NK-92 (cell line): ENCODE results near the gene LSAMP.

Source experiments
- DNase-seq: peaks from one replicate; lab custom pipeline; 2025; ENCODE audit not compliant: unreplicated experiment; lab: John Stamatoyannopoulos, UW

LSAMP gene

DNA sequence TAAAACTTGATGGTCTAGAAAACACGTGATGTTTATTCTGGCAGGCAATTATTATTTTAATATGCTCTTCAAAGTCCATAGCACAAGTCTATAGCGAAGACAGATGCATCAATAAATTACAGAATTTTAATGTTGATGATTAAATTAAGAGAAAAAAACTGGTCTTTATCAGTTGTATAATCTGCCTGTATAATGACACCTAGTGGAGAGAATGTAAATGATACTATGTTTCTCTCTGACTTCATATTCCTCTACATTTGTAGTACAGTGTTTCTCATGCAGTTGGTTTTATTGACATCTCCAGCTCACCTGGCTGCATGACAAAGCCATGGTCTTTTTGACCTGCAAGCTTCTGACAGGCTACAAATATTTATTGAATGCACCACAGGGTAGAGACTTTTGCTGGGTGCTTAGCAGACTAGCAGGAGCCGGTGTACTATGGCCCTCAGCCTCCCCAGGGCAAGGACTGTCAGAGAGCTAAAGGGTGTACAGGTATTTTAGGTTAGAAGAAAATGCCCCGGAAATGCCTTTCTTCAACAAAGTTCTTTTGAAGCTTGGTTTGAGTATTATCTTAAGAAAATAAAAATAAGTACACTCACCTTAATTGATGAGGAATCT lies 532.1 kb downstream of the LSAMP start:
- DNase-seq: no peak

DNA sequence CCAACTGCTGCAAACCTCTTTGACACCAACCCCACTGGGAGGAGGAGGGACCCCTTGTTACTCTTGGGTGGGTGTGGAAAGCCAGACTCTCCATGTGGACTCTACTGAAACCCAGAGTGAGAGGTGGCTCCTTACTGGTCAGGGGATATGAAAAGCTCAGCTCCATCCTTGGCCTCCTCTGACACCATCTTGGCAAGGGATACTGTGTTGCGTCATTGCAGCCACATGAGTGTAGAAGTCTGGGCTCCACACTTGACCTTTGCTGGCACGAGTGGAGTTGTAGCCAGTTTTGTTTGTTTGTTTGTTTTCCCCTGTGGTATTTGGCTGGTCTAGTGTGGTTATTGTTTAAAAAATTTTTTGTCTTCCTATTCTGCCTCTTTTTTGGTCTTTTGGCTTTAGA lies 532.9 kb downstream of the LSAMP start:
- no peak for DNase-seq

DNA sequence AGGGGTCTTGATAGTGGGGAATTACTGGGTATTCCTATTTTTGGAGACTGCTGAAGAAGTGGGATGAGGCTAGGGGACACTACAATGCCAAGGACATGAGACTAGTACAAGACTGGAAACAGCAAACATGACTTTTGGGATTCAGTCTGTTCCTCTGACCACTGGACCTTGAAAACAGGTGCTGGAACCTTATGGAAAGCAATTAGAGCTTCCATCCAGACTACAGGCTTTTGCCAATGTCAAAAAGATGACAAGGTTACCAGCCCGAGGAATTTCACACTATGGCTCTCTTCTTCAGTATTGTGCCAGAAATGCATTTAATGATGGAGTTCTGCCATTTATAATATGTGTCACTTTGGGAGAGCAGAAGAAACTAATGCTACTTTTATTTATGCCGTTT lies 539.4 kb downstream of the LSAMP start:
- no peak for DNase-seq

DNA sequence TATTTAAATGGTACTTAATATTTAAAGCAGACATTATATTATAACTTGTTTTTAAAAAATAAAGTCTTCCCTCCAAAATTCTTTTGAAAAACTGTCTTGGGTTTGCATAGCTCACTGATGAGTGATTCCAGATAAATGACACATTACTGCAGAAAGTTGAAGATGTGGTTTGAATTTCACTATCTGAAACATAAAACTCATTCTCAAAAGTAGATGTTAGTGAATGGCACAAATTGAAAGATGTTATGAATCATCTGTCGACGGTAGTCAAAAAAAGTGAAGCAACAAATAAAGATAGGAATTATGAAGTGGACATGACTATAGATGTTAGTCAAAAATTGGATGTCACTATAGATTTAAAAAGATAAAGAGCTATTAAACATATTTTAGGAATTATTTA lies 541.4 kb downstream of the LSAMP start:
- no peak for DNase-seq

DNA sequence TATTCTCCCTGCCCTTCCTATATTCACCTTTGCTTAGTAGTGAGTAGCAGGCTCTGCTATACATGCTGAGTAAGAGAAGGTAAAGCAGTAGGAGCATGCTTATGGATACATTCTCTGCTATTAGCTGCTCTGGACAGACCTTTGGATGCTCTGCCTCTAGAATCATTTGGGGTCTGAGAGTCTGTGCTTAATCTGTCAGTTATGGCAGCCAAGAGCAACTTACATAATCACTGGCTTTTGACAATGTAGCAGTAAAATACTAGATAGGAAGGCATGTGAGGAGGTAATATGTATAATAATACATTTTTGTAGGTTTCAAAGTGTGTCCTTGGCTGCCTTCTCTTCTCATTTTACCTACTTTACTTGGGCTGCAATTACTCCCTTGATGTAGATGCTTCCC lies 544.3 kb downstream of the LSAMP start:
- DNase-seq: no peak

DNA sequence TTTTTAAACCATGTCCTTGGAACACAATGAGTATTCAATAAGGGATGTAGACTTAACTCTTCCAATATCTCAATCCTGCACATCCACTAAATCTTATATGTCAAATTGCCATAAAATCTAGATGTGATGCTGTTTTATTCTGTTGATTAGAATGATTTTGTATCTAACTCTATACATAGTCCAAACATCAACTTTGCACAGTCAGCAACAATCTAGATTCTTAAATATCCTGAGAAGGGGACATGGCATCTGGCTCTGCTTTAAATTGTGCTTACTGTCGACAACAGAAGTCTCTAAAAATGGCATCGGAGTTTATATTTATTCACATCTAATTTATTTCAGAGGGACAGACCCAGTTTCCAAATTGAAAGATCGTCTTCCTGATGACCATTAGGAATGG lies 545.8 kb downstream of the LSAMP start:
- no peak for DNase-seq

DNA sequence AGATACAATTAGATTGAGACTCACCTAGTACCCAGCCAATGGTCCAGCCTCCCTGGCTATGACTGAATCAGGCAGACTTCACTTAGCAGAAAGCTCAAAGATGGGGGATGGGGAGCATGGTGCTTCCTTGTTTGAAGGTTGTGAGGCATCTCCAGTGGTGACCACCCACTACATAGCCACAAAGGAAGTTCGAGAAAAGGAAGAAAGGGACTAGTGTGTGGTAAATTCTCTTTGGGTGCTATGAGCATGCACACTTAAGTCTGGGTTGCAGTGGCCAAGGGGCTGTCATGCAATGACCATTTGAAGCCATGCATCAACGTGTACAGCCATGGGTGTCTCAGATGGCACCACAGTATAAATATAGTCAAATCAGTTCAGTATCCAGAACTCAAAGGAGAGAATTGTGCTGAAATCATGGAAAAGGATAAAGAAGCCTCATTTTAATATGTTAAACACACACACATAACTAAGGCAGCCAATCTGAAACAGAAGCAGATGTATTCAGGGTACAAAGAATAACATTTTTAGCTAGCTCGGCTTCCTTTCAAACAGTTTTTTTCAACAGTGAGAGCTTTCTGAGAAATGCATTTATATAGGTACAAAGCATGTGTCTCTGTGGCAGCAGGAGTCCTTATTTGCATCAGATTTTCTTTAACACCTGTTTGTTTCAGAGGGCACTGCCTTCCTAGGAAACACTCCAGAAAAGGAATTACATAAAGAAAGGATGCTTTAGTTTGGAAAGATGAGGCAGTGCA lies 546.5 kb downstream of the LSAMP start:
- DNase-seq: no peak

DNA sequence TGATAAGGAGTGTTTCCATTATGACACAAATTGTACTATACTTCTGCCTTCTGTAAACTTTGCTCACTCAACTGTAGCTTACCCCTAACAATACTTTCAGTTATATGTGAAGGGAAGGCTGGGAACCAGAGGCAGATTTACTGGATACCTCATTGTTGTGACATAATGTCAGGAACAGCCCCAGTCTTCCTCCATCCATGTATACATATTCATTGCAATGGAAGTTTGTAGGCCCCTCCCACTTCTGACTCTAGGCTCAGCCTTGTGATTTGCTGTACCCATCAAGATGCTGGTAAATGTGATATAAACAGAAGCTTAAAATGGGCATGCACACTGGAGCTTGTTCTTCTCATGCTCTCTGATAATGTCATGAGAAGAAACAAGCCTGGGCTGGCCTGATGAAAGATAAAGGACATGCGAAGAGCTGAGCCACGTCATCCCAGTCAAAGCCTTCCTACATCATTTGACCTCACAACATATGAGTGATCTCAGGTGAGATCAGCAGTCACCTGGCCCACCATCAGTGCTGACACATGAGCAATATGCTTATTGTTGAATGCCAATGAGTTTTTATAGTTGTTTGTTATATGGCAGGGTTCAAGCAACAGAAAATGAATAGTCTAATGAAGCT lies 554.2 kb downstream of the LSAMP start:
- DNase-seq: no peak

DNA sequence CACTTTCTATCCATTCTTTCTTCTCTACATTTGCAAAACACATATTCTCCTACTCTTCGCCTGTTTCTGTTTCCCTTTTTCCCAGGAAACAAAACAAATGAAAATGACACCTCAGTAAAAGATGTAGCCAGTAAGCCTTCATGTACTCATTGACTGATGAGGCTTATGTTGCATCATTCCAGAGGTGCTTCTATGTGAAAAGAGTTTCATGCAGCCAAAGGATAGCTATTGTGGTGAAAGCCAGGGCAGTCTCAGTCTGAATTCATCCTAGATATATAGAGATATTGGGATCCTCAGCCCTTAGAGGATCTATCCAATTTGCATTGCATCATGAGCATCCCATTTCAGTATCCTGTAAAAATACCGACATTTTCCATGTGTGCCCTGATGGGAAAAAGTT lies 554.7 kb downstream of the LSAMP start:
- DNase-seq: no peak

DNA sequence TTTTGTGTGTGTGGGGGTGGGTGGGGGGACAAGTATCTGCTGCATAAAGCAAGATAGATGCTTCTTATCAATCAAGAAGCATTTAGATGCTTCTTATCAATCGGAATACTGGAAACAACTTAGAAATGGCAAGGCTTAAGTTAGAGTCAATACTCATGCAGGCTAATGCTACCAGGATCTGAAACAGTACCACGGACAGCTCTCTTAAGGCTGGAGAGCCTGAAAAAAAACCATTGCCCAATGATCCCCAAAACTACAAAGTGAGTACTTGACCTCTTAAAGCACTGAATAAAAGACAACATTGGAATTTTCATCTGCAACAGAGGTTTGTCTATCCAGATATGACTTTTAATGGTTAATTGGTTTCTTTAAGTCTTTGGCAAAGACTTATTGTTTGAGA lies 559.7 kb downstream of the LSAMP start:
- no peak for DNase-seq

DNA sequence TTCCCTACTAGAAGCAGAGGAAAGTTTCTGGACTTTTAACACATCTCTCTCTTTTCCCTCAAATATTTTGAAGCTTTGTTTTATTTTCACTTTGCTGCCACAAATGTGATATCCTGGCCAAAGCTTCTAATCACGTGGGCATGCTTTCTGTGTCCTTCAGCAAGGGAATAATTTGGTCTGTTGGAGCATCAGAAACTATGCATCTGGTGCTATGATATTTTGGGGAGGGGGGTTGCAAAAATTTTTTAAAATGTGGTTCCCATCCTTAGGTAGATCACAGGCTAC lies 567.7 kb downstream of the LSAMP start:
- no peak for DNase-seq

DNA sequence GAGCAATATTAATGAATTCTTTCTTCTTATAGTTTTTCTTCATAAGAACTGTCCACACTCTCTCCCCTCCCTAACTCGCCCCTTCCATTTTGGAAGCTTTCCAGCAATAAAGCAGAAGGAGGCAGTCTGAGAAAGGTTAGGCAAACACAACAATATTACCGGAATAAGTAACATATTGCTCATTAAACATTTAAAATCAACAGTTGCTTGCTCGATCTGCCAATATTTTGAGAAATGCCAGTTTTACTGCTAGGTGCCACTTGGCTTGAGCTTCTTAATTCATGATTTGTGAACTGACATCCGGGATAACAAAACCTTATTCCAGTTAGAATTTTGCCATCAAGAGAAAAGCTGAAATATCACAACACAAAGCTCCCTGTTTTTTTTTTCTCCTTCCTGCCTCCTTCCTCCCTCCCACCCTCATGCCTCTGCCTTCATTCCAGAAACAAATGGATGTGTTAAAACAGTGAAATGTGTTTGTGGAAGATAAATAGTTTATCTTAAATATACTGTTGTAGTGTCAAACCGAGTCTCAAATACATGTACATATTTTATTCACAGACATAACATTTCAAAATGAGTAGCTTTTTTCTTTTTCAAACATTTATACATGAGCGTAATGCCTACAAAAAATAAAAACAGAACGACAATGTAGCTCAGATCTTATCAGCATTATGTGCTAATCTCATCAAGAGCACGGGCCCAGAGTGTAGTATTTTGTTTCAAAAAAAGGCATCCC lies 568.2 kb downstream of the LSAMP start:
- no peak for DNase-seq

DNA sequence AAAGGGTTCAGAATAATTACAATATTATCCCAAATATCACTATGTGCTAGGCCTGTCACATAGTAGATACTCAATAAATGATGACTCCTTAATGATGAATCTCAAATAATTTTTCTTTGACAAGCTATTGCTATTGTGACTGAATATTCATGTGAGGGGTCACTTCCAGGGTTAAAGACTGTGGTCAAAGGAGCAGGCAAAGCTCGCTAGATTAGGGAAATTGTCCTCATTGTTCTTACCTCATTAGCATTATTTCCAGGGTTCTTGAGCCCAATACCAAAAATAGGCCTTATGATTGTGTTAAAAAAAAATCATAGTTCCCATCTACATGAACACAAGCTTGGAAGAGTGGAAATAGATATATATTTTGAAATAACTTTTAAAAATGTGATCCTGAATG lies 569.8 kb downstream of the LSAMP start:
- no peak for DNase-seq

DNA sequence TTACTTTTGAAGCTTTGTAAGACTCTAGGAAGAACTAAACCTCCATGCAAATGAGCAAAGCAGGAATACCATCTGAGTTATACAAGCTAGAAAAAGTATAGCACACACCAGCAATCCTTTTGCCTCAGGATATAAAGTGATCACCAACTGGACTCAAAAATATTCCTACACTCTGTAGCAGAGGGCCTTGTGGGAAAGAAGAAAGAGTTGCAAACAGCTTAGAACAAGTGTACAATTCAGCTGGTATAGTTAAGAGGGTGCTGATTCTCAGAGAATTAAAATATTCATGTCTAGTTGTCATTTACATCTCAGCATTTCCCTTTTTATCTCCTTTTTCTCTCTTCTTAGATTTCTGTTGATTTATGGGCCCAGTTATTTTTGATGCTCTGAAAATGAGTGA lies 573.6 kb downstream of the LSAMP start:
- DNase-seq: no peak

DNA sequence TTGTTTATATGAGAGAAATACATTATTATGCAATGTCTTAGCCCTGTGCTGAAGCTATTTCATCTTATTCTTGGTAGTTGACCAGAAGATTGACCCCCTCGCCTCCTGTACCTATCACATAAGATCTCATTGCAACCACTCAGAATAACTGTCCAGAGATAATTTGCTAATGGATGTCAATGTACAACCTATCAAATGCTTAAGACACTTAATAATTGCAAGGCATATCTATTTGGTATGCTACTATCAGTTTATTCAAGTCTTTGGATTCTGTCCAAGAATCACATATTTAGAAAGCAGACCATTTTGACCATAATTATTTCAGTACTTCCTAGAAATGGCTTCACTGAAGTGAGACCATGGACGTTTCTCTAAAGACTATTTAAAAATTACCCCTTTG lies 580.4 kb downstream of the LSAMP start:
- DNase-seq: no peak

DNA sequence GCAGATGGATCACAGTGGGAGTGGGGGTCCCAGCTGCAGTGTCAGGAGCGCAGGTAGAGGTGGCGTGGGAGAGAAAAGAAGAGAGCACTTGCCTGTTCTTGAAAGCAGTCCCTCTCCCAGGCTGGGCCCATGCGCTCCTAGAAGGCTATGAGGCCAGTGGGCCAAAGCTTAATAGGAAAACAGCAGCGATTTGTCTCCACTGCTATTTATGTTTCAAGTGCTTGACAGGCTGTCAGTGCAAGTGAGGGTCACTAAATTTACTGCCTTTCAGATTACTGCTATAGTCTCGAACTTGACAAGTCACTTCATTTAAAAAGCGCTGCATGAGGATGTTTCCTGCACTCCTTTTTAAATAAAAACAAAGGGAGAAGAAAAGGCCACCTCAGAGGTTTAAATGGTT lies 582.4 kb downstream of the LSAMP start:
- no peak for DNase-seq

DNA sequence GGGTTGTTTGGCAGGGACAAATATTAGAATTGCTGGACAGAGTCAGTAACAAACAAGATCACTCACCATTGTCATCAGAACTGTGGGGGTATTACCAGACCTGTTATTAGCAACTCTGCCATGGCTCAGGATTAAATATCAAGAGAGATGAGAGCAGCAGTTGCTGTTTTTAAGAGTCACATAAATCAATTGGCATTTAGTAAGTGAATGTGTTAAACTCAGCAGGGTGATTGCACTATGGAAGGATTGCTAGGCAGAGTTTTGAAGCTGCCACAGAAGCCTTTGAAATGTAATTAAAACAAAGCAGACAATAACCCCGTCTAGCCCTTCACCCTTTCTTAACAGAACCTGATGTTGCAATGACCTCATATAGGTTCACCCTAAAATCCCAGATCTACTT lies 583.2 kb downstream of the LSAMP start:
- no peak for DNase-seq

DNA sequence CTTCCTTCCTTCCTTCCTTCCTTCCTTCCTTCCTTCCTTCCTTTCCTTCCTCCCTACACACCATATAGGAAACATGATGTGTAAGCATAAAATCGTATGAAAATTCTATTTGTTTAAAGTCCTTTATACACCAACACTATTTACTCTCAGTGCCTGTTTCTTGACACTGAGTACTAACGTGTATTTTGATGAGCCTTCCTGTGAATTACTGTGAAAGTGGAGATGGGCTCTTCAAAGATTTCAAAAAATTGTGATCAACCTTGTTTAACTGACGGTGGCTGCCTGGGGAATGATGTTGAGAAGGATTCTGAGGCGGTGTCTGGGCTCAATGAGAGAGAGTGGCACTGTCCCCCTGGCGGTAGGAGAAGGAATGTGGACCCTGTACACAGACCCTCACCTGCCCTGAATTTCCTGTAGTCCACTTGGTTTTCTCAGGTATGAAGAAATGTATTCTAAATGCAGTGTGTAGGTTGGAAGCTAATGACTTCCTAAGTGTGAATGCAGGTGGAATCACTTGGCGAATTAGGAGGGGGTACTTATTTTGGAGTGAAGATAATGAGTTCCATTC lies 584.0 kb downstream of the LSAMP start:
- DNase-seq: no peak

DNA sequence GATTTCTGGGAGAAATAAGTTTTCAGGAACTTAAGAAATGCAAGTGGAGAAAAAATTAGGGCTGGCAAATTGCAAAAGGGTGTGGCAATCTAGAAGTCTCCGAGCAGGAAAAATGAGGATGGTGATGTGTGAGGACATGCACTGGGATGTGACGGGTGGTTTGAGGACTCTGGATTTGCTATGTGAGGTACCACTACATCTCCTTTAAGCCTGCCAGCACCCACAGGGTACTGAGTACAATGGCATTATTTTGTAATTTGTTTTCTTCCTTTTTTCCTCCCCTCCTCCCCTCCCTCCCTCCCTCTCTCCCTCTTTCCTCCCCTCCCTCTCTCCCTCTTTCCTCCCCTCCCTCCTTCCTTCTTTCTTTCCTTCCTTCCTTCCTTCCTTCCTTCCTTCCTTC lies 584.5 kb downstream of the LSAMP start:
- DNase-seq: no peak

DNA sequence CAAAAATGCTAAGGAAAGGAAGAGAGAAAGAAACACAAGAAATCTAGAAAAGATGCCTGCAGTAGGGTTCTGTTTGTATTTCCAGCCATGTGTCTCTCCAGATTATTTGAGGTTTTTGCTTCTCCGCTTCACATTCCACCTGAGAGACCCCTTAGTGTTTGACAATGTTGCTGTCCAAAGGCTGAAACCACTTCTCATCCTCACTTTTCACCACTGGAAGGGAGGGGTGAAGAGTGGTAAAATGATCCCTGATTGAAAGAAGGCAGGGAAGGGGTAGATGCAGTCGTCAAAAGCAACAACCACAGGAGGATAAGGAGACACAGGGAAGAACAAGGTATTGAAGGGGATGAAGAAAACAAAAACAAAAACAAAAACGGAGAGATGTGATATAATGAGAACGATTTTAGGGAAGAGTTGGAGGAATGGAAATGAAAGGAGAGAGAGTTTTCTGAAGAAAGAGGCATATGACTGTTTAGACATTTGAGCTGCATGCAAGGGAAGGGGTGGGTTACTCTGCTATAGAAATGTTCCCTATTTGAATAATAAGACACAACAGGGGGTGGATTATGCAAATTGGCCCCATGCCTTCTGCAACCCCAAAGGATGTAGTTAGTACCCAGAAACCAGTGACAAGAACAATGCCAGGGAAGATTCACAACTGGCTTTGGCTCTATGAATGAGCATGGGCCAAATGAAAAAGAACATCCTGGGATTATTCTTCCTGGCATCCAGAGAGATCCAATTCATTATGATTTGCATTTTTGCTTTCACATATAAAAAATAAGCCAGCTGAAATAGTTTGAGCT lies 586.1 kb downstream of the LSAMP start:
- no peak for DNase-seq

DNA sequence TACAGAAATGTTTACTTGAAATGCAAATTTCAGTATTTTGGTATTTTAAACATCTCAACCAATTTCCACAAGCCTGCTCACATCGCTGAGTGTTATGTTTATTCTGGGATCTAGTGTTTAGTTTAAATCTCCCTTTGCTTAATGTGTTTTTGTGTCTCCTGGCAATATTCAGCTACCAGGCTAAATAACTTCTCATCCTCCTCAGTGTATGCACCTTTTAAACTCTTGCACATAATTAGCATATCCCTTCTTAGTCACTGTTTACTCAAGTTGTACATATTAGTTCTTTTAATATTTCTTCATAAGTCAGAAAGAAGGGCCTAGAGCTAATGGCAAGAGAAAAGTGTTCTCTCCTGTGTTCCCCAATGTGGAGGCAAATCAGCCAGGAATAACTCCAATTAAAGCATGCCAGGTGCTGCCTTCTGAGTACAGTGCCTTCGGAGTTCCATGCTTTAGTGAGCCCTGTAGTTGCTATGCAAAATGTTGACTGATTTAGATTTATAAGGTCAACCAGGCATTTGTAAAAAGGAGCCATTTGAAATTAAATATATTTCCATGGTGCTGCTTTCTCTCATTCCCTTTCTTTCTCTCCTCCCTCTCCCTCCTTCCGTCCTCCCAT lies 587.7 kb downstream of the LSAMP start:
- DNase-seq: no peak
